H1 (cell line): Measurements from ENCODE around the gene VPS52. TPM values are rescaled to one million over a fixed set of nuclear protein-coding genes. Genes with fewer than 3 reads are reported as not detected.

Experiments
- ASH2L ChIP-seq: fragments of 200-600, 300-600 bp; sonication (generic); IDR thresholded peaks from one replicate; pipeline ENCODE4 v1.7.1; 2017; ENCODE audit warnings: low read length
- ATF2 ChIP-seq: IDR thresholded peaks from 2 replicates; pipeline ENCODE4 v1.6.1; 2012; ENCODE audit warnings: low read length, inconsistent platforms
- CHD7 ChIP-seq: fragments of 300-600 bp; sonication (generic); IDR thresholded peaks from 2 replicates; pipeline ENCODE4 v1.7.1; 2012; ENCODE audit warnings: low read length, moderate library complexity, mild to moderate bottlenecking, inconsistent platforms; ENCODE audit not compliant: insufficient replicate concordance
- HDAC6 ChIP-seq: IDR thresholded peaks from one replicate; pipeline ENCODE4 v1.7.1; 2012; ENCODE audit warnings: low read depth, mild to moderate bottlenecking, inconsistent platforms, low read length, moderate library complexity
- POLR2A ChIP-seq, 2 experiments: IDR thresholded peaks; 1 replicate in 1 of 2; 2 replicates in 1 of 2; pipeline ENCODE4 v1.6.1; 2011; ENCODE audit warnings: low read depth in 2 of 2, low read length in 2 of 2, mild to moderate bottlenecking in 2 of 2; ENCODE audit errors: control extremely low read depth in 1 of 2
- SP4 ChIP-seq: IDR thresholded peaks from 2 replicates; pipeline ENCODE4 v1.6.1; 2012; ENCODE audit warnings: low read length, inconsistent platforms
- TAF7 ChIP-seq: optimal IDR thresholded peaks from 2 replicates; pipeline ENCODE3; 2011; ENCODE audit warnings: low read depth, mild to moderate bottlenecking, inconsistent platforms, low read length, moderate library complexity, borderline replicate concordance
- polyA plus RNA-seq, 7 experiments: library from polyadenylated mRNA; depleted of rRNA in 3 of 7; stranded (reverse) in 5 of 7; unstranded in 2 of 7; fragments of >200 nt in 5 of 7; fragments of 200-250 nt in 2 of 7; gene quantifications; 1 replicate in 5 of 7; 2 replicates in 1 of 7; 4 replicates in 1 of 7; pipeline versions ENCODE4 v1.2.1 to v1.2.3, GENCODE V29; 2011 to 2013; ENCODE audit warnings: missing spikeins in 2 of 7, mixed read lengths in 2 of 7
- total RNA-seq: library from RNA; stranded (reverse); fragmentation: NEBNext Ultra II Directional; extraction: Animal tissue kit (Norgen Biotek cat#: 25700); gene quantifications from 2 replicates; pipeline ENCODE4 v1.2.1, GENCODE V29; 2021

The VPS52 gene
- total and polyA plus RNA-seq, 2 of the 8 experiments (the other 6 are each of a cell fraction or from before 2014, with no cell fraction given): 36.5 to 86.3 TPM

- TF ChIP-seq CHD7 (no peak), TAF7 (peak; percentile 95), ASH2L (peak; percentile 94), HDAC6 (no peak), POLR2A (IDR thresholded peaks at IDR 0.05; ENCODE audit: control extremely low read depth in 1 of 2, low read depth in 2 of 2, low read length in 2 of 2) (peak in 1 of 2 experiments; percentile 98; a peak in 2 of 3 replicates), ATF2 (peak; percentile 71; the same call in 1 of the 2 replicates), SP4 (0 out of 2 replicates have a peak, but pooled peaks have one; percentile 93)
These were observed at the start of gene VPS52, which contains the start of gene RPS18 (continued) for GRCh38 chr6:33271468-33272274.
